ENCODE measurements around the gene AFAP1L2.

The AFAP1L2 gene

DNA sequence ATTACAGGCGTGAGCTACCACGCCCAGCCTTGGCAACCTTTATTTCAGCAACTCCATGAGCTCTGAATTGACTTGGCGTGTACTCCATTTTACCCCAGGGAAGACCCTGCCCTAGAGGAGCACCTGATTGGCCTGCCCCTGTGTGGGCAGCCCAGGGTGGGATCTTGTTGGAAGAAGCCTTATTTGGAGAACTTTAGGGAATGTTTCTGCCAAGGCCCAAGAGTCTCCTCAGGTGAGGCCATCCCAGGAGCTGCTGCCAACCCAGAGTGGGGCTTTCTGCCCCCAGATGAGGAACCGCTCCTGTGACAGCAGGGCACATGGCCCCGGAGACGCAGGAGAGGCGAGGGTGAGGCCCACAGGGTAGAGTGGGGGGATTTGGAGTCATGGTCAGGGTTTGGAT is 123.3 kb downstream of the AFAP1L2 start:
- H3K4me3 ChIP-seq (ENCODE audit: low read length, poor library complexity, severe bottlenecking) = no peak overlapping the region
- peaks cover 12% of the 10 kb centered on the region for H3K4me1 ChIP-seq (ENCODE audit: insufficient read depth, low read length, poor library complexity, severe bottlenecking)
- no peak overlapping the region for H3K9ac ChIP-seq (ENCODE audit: low read depth, low read length, poor library complexity, severe bottlenecking)
- TF ChIP-seq, protein P1, sequence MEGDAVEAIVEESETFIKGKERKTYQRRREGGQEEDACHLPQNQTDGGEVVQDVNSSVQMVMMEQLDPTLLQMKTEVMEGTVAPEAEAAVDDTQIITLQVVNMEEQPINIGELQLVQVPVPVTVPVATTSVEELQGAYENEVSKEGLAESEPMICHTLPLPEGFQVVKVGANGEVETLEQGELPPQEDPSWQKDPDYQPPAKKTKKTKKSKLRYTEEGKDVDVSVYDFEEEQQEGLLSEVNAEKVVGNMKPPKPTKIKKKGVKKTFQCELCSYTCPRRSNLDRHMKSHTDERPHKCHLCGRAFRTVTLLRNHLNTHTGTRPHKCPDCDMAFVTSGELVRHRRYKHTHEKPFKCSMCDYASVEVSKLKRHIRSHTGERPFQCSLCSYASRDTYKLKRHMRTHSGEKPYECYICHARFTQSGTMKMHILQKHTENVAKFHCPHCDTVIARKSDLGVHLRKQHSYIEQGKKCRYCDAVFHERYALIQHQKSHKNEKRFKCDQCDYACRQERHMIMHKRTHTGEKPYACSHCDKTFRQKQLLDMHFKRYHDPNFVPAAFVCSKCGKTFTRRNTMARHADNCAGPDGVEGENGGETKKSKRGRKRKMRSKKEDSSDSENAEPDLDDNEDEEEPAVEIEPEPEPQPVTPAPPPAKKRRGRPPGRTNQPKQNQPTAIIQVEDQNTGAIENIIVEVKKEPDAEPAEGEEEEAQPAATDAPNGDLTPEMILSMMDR (conservative IDR thresholded peaks at IDR 0.05; ENCODE audit: low read length) = no peak
- TF ChIP-seq EZH2phosphoT487 (IDR thresholded peaks at IDR 0.05; ENCODE audit: borderline replicate concordance) = no peak
- H3K27me3 ChIP-seq (ENCODE audit: insufficient read depth, low read length, poor library complexity, severe bottlenecking) = no peaks in the 10 kb centered on the region
- no peaks in the 10 kb centered on the region for H3K9me3 ChIP-seq (ENCODE audit: insufficient read depth, low read depth, low read length)
- no peaks in the 10 kb centered on the region for H3K9me2 ChIP-seq (replicated peaks; ENCODE audit: low read depth, low read length)
- H3F3A ChIP-seq (ENCODE audit: low read depth) = no peaks in the 10 kb centered on the region
- H3K36me3 ChIP-seq (ENCODE audit: insufficient read depth, low read length) = no peaks in the 10 kb centered on the region
- H2AFZ ChIP-seq (ENCODE audit: low read length) = no peak overlapping the region
- H4K20me1 ChIP-seq (ENCODE audit: insufficient read depth, low read length, poor library complexity, severe bottlenecking) = no peaks in the 10 kb centered on the region
- no peak overlapping the region for H3K4me2 ChIP-seq (ENCODE audit: low read depth, low read length, poor library complexity, severe bottlenecking)
- H3K79me2 ChIP-seq (ENCODE audit: insufficient read depth, low read length) = no peaks in the 10 kb centered on the region

DNA sequence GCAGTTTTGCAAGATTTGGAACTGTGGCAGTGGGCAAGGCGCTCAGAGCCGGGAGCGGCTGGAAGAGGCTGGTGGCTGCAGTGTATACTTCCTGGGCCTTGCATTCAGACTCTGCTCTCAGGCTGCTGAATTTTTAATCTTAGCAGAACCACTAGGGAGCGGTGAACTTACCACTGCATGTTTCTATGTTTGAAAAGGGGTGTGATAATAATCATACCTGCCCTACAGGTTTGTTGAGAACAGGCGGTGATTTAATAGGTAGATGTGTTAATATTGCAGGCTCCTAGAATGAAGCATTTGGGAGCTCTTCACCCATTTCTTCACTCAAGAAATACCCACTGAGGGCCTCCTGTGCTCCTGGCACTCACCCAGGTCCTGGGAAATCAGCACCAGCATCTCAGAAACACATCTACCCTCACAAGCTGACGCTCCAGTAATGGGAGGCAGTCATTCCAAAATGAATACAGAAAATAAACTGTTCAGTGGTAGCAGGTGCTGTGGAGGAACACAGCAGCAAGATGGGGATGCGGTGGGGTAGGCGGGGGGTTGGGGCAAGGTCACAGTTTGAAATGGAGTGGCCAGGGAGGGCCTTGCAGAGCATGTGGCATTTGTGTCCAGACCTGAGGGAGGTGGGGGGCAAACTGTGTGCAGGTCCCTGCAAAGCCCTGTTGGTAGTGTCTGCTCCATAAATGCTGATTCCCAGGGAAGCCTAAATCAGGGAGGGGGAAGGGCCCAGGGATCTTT is 124.2 kb downstream of the AFAP1L2 start:
- peaks cover 12% of the 10 kb centered on the region for H3K4me1 ChIP-seq (ENCODE audit: insufficient read depth, low read length, poor library complexity, severe bottlenecking)
- H3K9ac ChIP-seq (ENCODE audit: low read depth, low read length, poor library complexity, severe bottlenecking) = no peak overlapping the region
- H3K36me3 ChIP-seq (ENCODE audit: insufficient read depth, low read length) = no peaks in the 10 kb centered on the region
- no peaks in the 10 kb centered on the region for H4K20me1 ChIP-seq (ENCODE audit: insufficient read depth, low read length, poor library complexity, severe bottlenecking)
- H3K4me3 ChIP-seq (ENCODE audit: low read length, poor library complexity, severe bottlenecking) = no peak overlapping the region
- no peak overlapping the region for H2AFZ ChIP-seq (ENCODE audit: low read length)
- TF ChIP-seq, protein P1 (conservative IDR thresholded peaks at IDR 0.05; ENCODE audit: low read length) = no peak
- TF ChIP-seq EZH2phosphoT487 (IDR thresholded peaks at IDR 0.05; ENCODE audit: borderline replicate concordance) = no peak
- H3K79me2 ChIP-seq (ENCODE audit: insufficient read depth, low read length) = no peaks in the 10 kb centered on the region
- H3K9me3 ChIP-seq (ENCODE audit: insufficient read depth, low read depth, low read length) = no peaks in the 10 kb centered on the region
- H3K9me2 ChIP-seq (replicated peaks; ENCODE audit: low read depth, low read length) = no peaks in the 10 kb centered on the region
- no peaks in the 10 kb centered on the region for H3F3A ChIP-seq (ENCODE audit: low read depth)
- H3K4me2 ChIP-seq (ENCODE audit: low read depth, low read length, poor library complexity, severe bottlenecking) = no peak overlapping the region
- H3K27me3 ChIP-seq (ENCODE audit: insufficient read depth, low read length, poor library complexity, severe bottlenecking) = no peaks in the 10 kb centered on the region

DNA sequence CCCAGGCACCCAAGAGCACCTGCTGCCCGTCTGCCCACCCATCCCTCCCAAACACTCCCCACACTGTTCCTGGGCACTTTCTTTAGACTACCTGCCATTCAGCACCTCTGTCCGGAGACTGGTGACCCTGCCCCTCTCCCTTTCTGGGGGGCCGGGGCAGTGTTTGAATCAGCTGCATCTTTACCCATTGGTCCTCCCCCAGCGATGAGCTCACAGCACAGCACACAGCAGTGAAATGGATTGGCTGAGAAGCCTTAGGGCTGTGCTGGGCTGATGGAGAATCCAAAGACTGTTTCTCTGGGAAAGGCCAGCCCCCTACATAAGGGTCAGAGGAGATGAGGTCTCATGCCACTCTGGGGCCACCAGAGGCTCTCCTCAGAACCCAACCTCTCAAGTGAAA is 125.0 kb downstream of the AFAP1L2 start:
- H3K27me3 ChIP-seq (ENCODE audit: insufficient read depth, low read length, poor library complexity, severe bottlenecking) = no peaks in the 10 kb centered on the region
- H3K9ac ChIP-seq (ENCODE audit: low read depth, low read length, poor library complexity, severe bottlenecking) = no peak overlapping the region
- no peaks in the 10 kb centered on the region for H3K79me2 ChIP-seq (ENCODE audit: insufficient read depth, low read length)
- TF ChIP-seq, protein P1 (conservative IDR thresholded peaks at IDR 0.05; ENCODE audit: low read length) = no peak
- TF ChIP-seq EZH2phosphoT487 (IDR thresholded peaks at IDR 0.05; ENCODE audit: borderline replicate concordance) = no peak
- no peaks in the 10 kb centered on the region for H3K9me2 ChIP-seq (replicated peaks; ENCODE audit: low read depth, low read length)
- no peak overlapping the region for H3K4me2 ChIP-seq (ENCODE audit: low read depth, low read length, poor library complexity, severe bottlenecking)
- no peak overlapping the region for H2AFZ ChIP-seq (ENCODE audit: low read length)
- no peaks in the 10 kb centered on the region for H3F3A ChIP-seq (ENCODE audit: low read depth)
- peaks cover 5% of the 10 kb centered on the region for H3K4me1 ChIP-seq (ENCODE audit: insufficient read depth, low read length, poor library complexity, severe bottlenecking)
- H3K4me3 ChIP-seq (ENCODE audit: low read length, poor library complexity, severe bottlenecking) = no peak overlapping the region
- no peaks in the 10 kb centered on the region for H4K20me1 ChIP-seq (ENCODE audit: insufficient read depth, low read length, poor library complexity, severe bottlenecking)
- no peaks in the 10 kb centered on the region for H3K9me3 ChIP-seq (ENCODE audit: insufficient read depth, low read depth, low read length)
- no peaks in the 10 kb centered on the region for H3K36me3 ChIP-seq (ENCODE audit: insufficient read depth, low read length)
